HEK293 (cell line): ENCODE measurements around the gene CRIP1.

Source experiments
- CTCF ChIA-PET: fragments of 350-600 bp; formaldehyde crosslinking; extraction: SDS; loops from one replicate; lab custom pipeline; 2021; ENCODE audit warnings: antibody characterized with exemption; lab: Yijun Ruan, JAX
- POLR2A ChIA-PET: fragments of 300-600 bp; formaldehyde crosslinking; extraction: SDS; loops from one replicate; lab custom pipeline; 2020; ENCODE audit warnings: antibody characterized with exemption, inconsistent platforms; lab: Yijun Ruan, JAX
- H3K27ac ChIP-seq: fragments of 200-500 bp; sonication (Bioruptor generic); 2 replicates; pipeline ENCODE4 v1.5.1; 2014; ENCODE audit warnings: low read depth, low read length, control low read depth, inconsistent platforms; ENCODE audit errors: extremely low read depth
- H3K36me3 ChIP-seq, 2 experiments: fragments of 200-500 bp in 1 of 2; sonication (Bioruptor generic) in 1 of 2; 1 replicate in 1 of 2; 2 replicates in 1 of 2; pipeline ENCODE4 v1.5.1; 2014 to 2017; ENCODE audit warnings: inconsistent platforms in 2 of 2, low read length in 2 of 2; ENCODE audit not compliant: control insufficient read depth in 2 of 2, insufficient read depth in 1 of 2
- H3K4me1 ChIP-seq: fragments of 200-500 bp; sonication (Bioruptor generic); 2 replicates; pipeline ENCODE4 v1.5.1; 2014; ENCODE audit warnings: mild to moderate bottlenecking, low read length, inconsistent platforms; ENCODE audit not compliant: control insufficient read depth, insufficient read depth
- H3K4me3 ChIP-seq: 2 replicates; pipeline ENCODE4 v1.5.1; 2011; ENCODE audit warnings: low read depth, mild to moderate bottlenecking, control low read depth, low read length, moderate library complexity
- H3K9me3 ChIP-seq: fragments of 200-500 bp; sonication (Bioruptor generic); 2 replicates; pipeline ENCODE4 v1.5.1; 2014; ENCODE audit warnings: low read depth, low read length, inconsistent platforms; ENCODE audit not compliant: control insufficient read depth, insufficient read depth
- KLF1 ChIP-seq: fragments of 450-650 bp; formaldehyde crosslinking; IDR thresholded peaks from 2 replicates; pipeline ENCODE4 v1.5.1; 2016; ENCODE audit warnings: missing biosample characterization, missing genetic modification characterization
- KLF10 ChIP-seq: fragments of 450-650 bp; IDR thresholded peaks from 2 replicates; pipeline ENCODE4 v1.5.1; 2018; ENCODE audit warnings: missing biosample characterization, mild to moderate bottlenecking, missing genetic modification characterization
- MZF1 ChIP-seq: fragments of 450-650 bp; formaldehyde crosslinking; IDR thresholded peaks from 2 replicates; pipeline ENCODE4 v1.5.1; 2017; ENCODE audit warnings: missing biosample characterization, missing genetic modification characterization, borderline replicate concordance
- TCF7L2 ChIP-seq: IDR thresholded peaks from 2 replicates; pipeline ENCODE4 v1.6.1; 2011; ENCODE audit warnings: low read depth, mild to moderate bottlenecking, inconsistent platforms, low read length, moderate library complexity, borderline replicate concordance
- ZBTB8A ChIP-seq: fragments of 450-650 bp; formaldehyde crosslinking; IDR thresholded peaks from 2 replicates; pipeline ENCODE4 v1.5.1; 2016; ENCODE audit warnings: missing biosample characterization, missing genetic modification characterization
- ZFHX2 ChIP-seq: fragments of 450-650 bp; formaldehyde crosslinking; conservative IDR thresholded peaks from 2 replicates; pipeline ENCODE4 v1.5.1; 2016; ENCODE audit warnings: missing biosample characterization, missing genetic modification characterization
- ZFP3 ChIP-seq: fragments of 450-650 bp; formaldehyde crosslinking; IDR thresholded peaks from 2 replicates; pipeline ENCODE4 v1.5.1; 2016; ENCODE audit warnings: low read depth, missing biosample characterization, missing genetic modification characterization
- ZNF132 ChIP-seq: fragments of 450-650 bp; formaldehyde crosslinking; IDR thresholded peaks from 2 replicates; pipeline ENCODE4 v1.5.1; 2017; ENCODE audit warnings: missing biosample characterization, missing genetic modification characterization, borderline replicate concordance
- ZNF146 ChIP-seq: fragments of 450-650 bp; formaldehyde crosslinking; IDR thresholded peaks from 2 replicates; pipeline ENCODE4 v1.5.1; 2016; ENCODE audit warnings: missing biosample characterization, missing genetic modification characterization
- ZNF157 ChIP-seq: fragments of 450-650 bp; formaldehyde crosslinking; IDR thresholded peaks from 2 replicates; pipeline ENCODE4 v1.5.1; 2016; ENCODE audit warnings: missing biosample characterization, missing genetic modification characterization
- ZNF175 ChIP-seq: fragments of 450-650 bp; formaldehyde crosslinking; IDR thresholded peaks from 2 replicates; pipeline ENCODE4 v1.5.1; 2016; ENCODE audit warnings: missing biosample characterization, missing genetic modification characterization
- ZNF202 ChIP-seq: fragments of 450-650 bp; formaldehyde crosslinking; IDR thresholded peaks from 2 replicates; pipeline ENCODE4 v1.5.1; 2016; ENCODE audit warnings: missing biosample characterization, missing genetic modification characterization, borderline replicate concordance
- ZNF211 ChIP-seq: fragments of 450-650 bp; formaldehyde crosslinking; IDR thresholded peaks from 2 replicates; pipeline ENCODE4 v1.5.1; 2016; ENCODE audit warnings: low read depth, missing biosample characterization, missing genetic modification characterization
- ZNF549 ChIP-seq: fragments of 450-650 bp; IDR thresholded peaks from 2 replicates; pipeline ENCODE4 v1.5.1; 2018; ENCODE audit warnings: missing biosample characterization, missing genetic modification characterization, mild to moderate bottlenecking, inconsistent platforms, moderate library complexity
- ZNF600 ChIP-seq: fragments of 450-650 bp; formaldehyde crosslinking; IDR thresholded peaks from 2 replicates; pipeline ENCODE4 v1.5.1; 2016; ENCODE audit warnings: missing biosample characterization, missing genetic modification characterization
- ZNF623 ChIP-seq: fragments of 450-650 bp; formaldehyde crosslinking; IDR thresholded peaks from 2 replicates; pipeline ENCODE4 v1.5.1; 2016; ENCODE audit warnings: missing biosample characterization, missing genetic modification characterization
- ZNF660 ChIP-seq: fragments of 450-650 bp; IDR thresholded peaks from 2 replicates; pipeline ENCODE4 v1.5.1; 2018; ENCODE audit warnings: missing biosample characterization, mild to moderate bottlenecking, missing genetic modification characterization
- ZNF776 ChIP-seq: fragments of 450-650 bp; formaldehyde crosslinking; IDR thresholded peaks from 2 replicates; pipeline ENCODE4 v1.5.0; 2017; ENCODE audit warnings: missing biosample characterization, missing genetic modification characterization, borderline replicate concordance
- TF ChIP-seq, protein P1 (sequence below): fragments of 450-650 bp; formaldehyde crosslinking; IDR thresholded peaks from 2 replicates; pipeline ENCODE4 v1.5.1; 2016; ENCODE audit warnings: missing biosample characterization, missing genetic modification characterization
- TF ChIP-seq, protein P2 (sequence below): fragments of 450-650 bp; formaldehyde crosslinking; conservative IDR thresholded peaks from 2 replicates; pipeline ENCODE4 v1.5.1; 2016; ENCODE audit warnings: low read depth, missing biosample characterization, missing genetic modification characterization
- TF ChIP-seq, protein P3 (sequence below): fragments of 450-650 bp; formaldehyde crosslinking; IDR thresholded peaks from 2 replicates; pipeline ENCODE4 v1.5.1; 2017; ENCODE audit warnings: missing biosample characterization, missing genetic modification characterization
- TF ChIP-seq, protein P4 (sequence below): fragments of 450-650 bp; formaldehyde crosslinking; IDR thresholded peaks from 2 replicates; pipeline ENCODE4; 2016; ENCODE audit warnings: missing biosample characterization, missing genetic modification characterization

Gene CRIP1

DNA sequence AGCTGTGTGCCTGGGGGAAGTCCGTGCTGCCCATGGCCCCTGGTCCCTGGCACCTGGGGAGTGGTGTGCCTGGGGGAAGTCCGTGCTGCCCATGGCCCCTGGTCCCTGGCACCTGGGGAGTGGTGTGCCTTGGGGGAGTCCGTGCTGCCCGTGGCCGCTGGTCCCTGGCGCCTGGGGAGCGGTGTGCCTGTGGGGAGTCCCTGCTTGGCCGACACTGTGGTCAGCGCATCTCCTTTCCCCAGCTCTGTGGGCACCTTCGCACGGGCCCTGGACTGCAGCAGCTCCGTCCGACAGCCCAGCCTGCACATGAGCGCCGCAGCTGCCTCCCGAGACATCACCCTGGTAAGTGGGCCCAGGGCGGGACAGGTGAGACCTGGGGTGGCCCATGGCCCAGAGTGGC is 26.6 kb upstream of the CRIP1 start:
- H3K4me1 ChIP-seq, result no peaks in the 10 kb centered on the region
- POLR2A ChIA-PET, result no interaction called here
- H3K36me3 ChIP-seq, result peaks cover 0 to 78% of the 10 kb centered on the region in 2 experiments; a peak in 2 of 3 replicates
- CTCF ChIA-PET, result interaction anchor here (0.6 kb wide), 1 partner anchor 10 kb away, joined by 3 read pairs; no protein-coding TSS in a partner anchor
- H3K4me3 ChIP-seq, result no peak overlapping the region
- H3K27ac ChIP-seq, result no peak overlapping the region
- TF ChIP-seq ZNF623 (tag by site-specific recombination), result no peak
- TF ChIP-seq, protein P1, sequence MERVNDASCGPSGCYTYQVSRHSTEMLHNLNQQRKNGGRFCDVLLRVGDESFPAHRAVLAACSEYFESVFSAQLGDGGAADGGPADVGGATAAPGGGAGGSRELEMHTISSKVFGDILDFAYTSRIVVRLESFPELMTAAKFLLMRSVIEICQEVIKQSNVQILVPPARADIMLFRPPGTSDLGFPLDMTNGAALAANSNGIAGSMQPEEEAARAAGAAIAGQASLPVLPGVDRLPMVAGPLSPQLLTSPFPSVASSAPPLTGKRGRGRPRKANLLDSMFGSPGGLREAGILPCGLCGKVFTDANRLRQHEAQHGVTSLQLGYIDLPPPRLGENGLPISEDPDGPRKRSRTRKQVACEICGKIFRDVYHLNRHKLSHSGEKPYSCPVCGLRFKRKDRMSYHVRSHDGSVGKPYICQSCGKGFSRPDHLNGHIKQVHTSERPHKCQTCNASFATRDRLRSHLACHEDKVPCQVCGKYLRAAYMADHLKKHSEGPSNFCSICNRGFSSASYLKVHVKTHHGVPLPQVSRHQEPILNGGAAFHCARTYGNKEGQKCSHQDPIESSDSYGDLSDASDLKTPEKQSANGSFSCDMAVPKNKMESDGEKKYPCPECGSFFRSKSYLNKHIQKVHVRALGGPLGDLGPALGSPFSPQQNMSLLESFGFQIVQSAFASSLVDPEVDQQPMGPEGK (tag by site-specific recombination), result no peak
- no peak for TF ChIP-seq KLF10 (tag by site-specific recombination)
- no peak for TF ChIP-seq TCF7L2
- TF ChIP-seq ZBTB8A, result no peak
- no peak for TF ChIP-seq ZNF132 (tag by site-specific recombination)
- TF ChIP-seq ZNF776 (tag by site-specific recombination), result no peak
- TF ChIP-seq ZNF202 (tag by site-specific recombination), result no peak
- TF ChIP-seq ZNF549 (tag by site-specific recombination), result no peak
- TF ChIP-seq ZNF600 (tag by site-specific recombination), result no peak
- TF ChIP-seq, protein P2, sequence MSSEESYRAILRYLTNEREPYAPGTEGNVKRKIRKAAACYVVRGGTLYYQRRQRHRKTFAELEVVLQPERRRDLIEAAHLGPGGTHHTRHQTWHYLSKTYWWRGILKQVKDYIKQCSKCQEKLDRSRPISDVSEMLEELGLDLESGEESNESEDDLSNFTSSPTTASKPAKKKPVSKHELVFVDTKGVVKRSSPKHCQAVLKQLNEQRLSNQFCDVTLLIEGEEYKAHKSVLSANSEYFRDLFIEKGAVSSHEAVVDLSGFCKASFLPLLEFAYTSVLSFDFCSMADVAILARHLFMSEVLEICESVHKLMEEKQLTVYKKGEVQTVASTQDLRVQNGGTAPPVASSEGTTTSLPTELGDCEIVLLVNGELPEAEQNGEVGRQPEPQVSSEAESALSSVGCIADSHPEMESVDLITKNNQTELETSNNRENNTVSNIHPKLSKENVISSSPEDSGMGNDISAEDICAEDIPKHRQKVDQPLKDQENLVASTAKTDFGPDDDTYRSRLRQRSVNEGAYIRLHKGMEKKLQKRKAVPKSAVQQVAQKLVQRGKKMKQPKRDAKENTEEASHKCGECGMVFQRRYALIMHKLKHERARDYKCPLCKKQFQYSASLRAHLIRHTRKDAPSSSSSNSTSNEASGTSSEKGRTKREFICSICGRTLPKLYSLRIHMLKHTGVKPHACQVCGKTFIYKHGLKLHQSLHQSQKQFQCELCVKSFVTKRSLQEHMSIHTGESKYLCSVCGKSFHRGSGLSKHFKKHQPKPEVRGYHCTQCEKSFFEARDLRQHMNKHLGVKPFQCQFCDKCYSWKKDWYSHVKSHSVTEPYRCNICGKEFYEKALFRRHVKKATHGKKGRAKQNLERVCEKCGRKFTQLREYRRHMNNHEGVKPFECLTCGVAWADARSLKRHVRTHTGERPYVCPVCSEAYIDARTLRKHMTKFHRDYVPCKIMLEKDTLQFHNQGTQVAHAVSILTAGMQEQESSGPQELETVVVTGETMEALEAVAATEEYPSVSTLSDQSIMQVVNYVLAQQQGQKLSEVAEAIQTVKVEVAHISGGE (tag by site-specific recombination), result no peak
- no peak for TF ChIP-seq ZNF660 (tag by site-specific recombination)
- no peak for TF ChIP-seq ZNF146 (tag by site-specific recombination)
- no peak for TF ChIP-seq ZNF175 (tag by site-specific recombination)
- TF ChIP-seq KLF1, result no peak
- no peak for TF ChIP-seq MZF1
- TF ChIP-seq ZNF211, result no peak
- TF ChIP-seq, protein P3, sequence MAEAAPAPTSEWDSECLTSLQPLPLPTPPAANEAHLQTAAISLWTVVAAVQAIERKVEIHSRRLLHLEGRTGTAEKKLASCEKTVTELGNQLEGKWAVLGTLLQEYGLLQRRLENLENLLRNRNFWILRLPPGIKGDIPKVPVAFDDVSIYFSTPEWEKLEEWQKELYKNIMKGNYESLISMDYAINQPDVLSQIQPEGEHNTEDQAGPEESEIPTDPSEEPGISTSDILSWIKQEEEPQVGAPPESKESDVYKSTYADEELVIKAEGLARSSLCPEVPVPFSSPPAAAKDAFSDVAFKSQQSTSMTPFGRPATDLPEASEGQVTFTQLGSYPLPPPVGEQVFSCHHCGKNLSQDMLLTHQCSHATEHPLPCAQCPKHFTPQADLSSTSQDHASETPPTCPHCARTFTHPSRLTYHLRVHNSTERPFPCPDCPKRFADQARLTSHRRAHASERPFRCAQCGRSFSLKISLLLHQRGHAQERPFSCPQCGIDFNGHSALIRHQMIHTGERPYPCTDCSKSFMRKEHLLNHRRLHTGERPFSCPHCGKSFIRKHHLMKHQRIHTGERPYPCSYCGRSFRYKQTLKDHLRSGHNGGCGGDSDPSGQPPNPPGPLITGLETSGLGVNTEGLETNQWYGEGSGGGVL, result no peak
- TF ChIP-seq ZNF157, result no peak
- TF ChIP-seq, all 188 proteins: peak for 0
- no peaks in the 10 kb centered on the region for H3K9me3 ChIP-seq

GRCh38 chr14:105460616-105461015 is 26.1 kb upstream of the CRIP1 start:
- no peak overlapping the region for H3K4me3 ChIP-seq
- no peaks in the 10 kb centered on the region for H3K4me1 ChIP-seq
- H3K36me3 ChIP-seq, result peaks cover 0 to 78% of the 10 kb centered on the region in 2 experiments; a peak in 2 of 3 replicates
- no peaks in the 10 kb centered on the region for H3K9me3 ChIP-seq
- ChIA-PET CTCF (no interaction called here), POLR2A (no interaction called here)
- TF ChIP-seq, protein P4, sequence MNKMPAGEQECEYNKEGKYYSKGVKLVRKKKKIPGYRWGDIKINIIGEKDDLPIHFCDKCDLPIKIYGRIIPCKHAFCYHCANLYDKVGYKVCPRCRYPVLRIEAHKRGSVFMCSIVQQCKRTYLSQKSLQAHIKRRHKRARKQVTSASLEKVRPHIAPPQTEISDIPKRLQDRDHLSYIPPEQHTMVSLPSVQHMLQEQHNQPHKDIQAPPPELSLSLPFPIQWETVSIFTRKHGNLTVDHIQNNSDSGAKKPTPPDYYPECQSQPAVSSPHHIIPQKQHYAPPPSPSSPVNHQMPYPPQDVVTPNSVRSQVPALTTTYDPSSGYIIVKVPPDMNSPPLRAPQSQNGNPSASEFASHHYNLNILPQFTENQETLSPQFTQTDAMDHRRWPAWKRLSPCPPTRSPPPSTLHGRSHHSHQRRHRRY (tag by site-specific recombination), result no peak
- no peak for TF ChIP-seq ZFP3
- TF ChIP-seq ZFHX2, result peak; percentile 28; the same call in 1 of the 2 replicates
- no peak for TF ChIP-seq ZNF146 (tag by site-specific recombination)
- 0 out of 2 replicates have a peak, but pooled peaks have one; percentile 36 for TF ChIP-seq ZNF600 (tag by site-specific recombination)
- H3K27ac ChIP-seq, result no peak overlapping the region
